ENCODE data around the gene TEX2.

DNA sequence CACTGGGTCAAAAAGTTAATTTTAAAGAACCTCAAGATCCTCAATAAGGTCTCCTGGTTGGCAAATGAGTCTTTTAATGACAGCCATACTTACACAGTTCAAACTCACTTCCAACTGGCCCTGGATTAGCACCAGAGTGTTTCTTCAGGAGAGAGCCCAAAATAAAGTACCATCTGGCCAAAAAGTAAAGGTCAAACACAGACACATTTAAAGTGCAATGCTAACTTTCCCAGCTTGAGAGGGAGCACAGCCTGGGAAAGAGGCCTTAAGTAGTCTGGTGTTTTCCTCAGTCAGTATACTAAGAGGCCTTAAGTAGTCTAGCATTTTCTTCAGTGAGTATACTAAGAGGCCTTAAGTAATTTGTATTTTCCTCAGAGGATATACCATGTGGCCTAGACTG lies 86.5 kb downstream of the TEX2 start:
- TF ChIP-seq EZH2 (IDR thresholded peaks at IDR 0.05; ENCODE audit: borderline replicate concordance, low read depth, low read length, severe bottlenecking): no peak
- TF ChIP-seq JUN (IDR thresholded peaks at IDR 0.05; ENCODE audit: borderline replicate concordance, insufficient read depth, insufficient read length, low read depth): no peak
- no peak for TF ChIP-seq CTCF (IDR thresholded peaks at IDR 0.05; ENCODE audit: extremely low read depth in 1 of 2, insufficient read depth in 1 of 2, low read depth in 1 of 2, low read length in 2 of 2)
- no peak for TF ChIP-seq MAX (IDR thresholded peaks at IDR 0.05; ENCODE audit: insufficient read depth, insufficient read length)

All from endothelial cell of umbilical vein (primary cell).